ENCODE data around the gene TCF4. TPM values are rescaled to one million over a fixed set of nuclear protein-coding genes. Genes with fewer than 3 reads are reported as not detected.

The TCF4 gene
- total RNA-seq, 1 donor from 2014 or later: 199 TPM

GRCh38 chr18:55237660-55238059 is 350.3 kb downstream of the TCF4 start:
- TF ChIP-seq CTCF (IDR thresholded peaks at IDR 0.05; ENCODE audit: partially characterized antibody, unreplicated experiment): no peak
- H3K9me3 Mint-ChIP-seq (ENCODE audit: unreplicated experiment): no peaks in the 10 kb centered on the region

GRCh38 chr18:55236150-55236931 is 351.7 kb downstream of the TCF4 start:
- Mint-ChIP-seq H3K4me1 (ENCODE audit: low read depth, unreplicated experiment) (peaks cover 26% of the 10 kb centered on the region), H3K27me3 (ENCODE audit: unreplicated experiment) (peaks cover 4% of the 10 kb centered on the region), H3K4me3 (ENCODE audit: unreplicated experiment) (no peak overlapping the region), H3K9me3 (ENCODE audit: unreplicated experiment) (no peaks in the 10 kb centered on the region), H3K27ac (ENCODE audit: unreplicated experiment) (no peak overlapping the region), H3K36me3 (ENCODE audit: unreplicated experiment) (no peaks in the 10 kb centered on the region)
- no peak for DNase-seq
- TF ChIP-seq CTCF (IDR thresholded peaks at IDR 0.05; ENCODE audit: partially characterized antibody, unreplicated experiment): no peak

More at GRCh38 chr18:55237660-55238059, 350.3 kb downstream of the TCF4 start:
- Mint-ChIP-seq H3K4me1 (ENCODE audit: low read depth, unreplicated experiment) (peaks cover 30% of the 10 kb centered on the region), H3K36me3 (ENCODE audit: unreplicated experiment) (no peaks in the 10 kb centered on the region), H3K27me3 (ENCODE audit: unreplicated experiment) (peaks cover 4% of the 10 kb centered on the region), H3K4me3 (ENCODE audit: unreplicated experiment) (no peak overlapping the region), H3K27ac (ENCODE audit: unreplicated experiment) (no peak overlapping the region)
- DNase-seq: no peak

GRCh38 chr18:55235094-55235461 is 352.9 kb downstream of the TCF4 start:
- DNase-seq: no peak
- no peaks in the 10 kb centered on the region for H3K36me3 Mint-ChIP-seq (ENCODE audit: unreplicated experiment)
- peaks cover 3% of the 10 kb centered on the region for H3K9me3 Mint-ChIP-seq (ENCODE audit: unreplicated experiment)
- peaks cover 25% of the 10 kb centered on the region for H3K4me1 Mint-ChIP-seq (ENCODE audit: low read depth, unreplicated experiment)
- H3K4me3 Mint-ChIP-seq (ENCODE audit: unreplicated experiment): no peak overlapping the region
- H3K27ac Mint-ChIP-seq (ENCODE audit: unreplicated experiment): peak overlapping the region; percentile 67
- no peak for TF ChIP-seq CTCF (IDR thresholded peaks at IDR 0.05; ENCODE audit: partially characterized antibody, unreplicated experiment)
- H3K27me3 Mint-ChIP-seq (ENCODE audit: unreplicated experiment): peaks cover 4% of the 10 kb centered on the region

GRCh38 chr18:55234366-55235093 is 353.5 kb downstream of the TCF4 start:
- peak; percentile 80 for DNase-seq
- H3K36me3 Mint-ChIP-seq (ENCODE audit: unreplicated experiment): no peaks in the 10 kb centered on the region
- peaks cover 3% of the 10 kb centered on the region for H3K9me3 Mint-ChIP-seq (ENCODE audit: unreplicated experiment)
- H3K4me3 Mint-ChIP-seq (ENCODE audit: unreplicated experiment): peak overlapping the region; percentile 16
- peak; percentile 69 for TF ChIP-seq CTCF (IDR thresholded peaks at IDR 0.05; ENCODE audit: partially characterized antibody, unreplicated experiment)
- H3K27me3 Mint-ChIP-seq (ENCODE audit: unreplicated experiment): peaks cover 4% of the 10 kb centered on the region
- peaks cover 25% of the 10 kb centered on the region for H3K4me1 Mint-ChIP-seq (ENCODE audit: low read depth, unreplicated experiment)
- H3K27ac Mint-ChIP-seq (ENCODE audit: unreplicated experiment): peak overlapping the region; percentile 67

- peaks cover 4% of the 10 kb centered on the region for H3K27me3 Mint-ChIP-seq (ENCODE audit: unreplicated experiment)
- no peaks in the 10 kb centered on the region for H3K36me3 Mint-ChIP-seq (ENCODE audit: unreplicated experiment)
- TF ChIP-seq CTCF (IDR thresholded peaks at IDR 0.05; ENCODE audit: partially characterized antibody, unreplicated experiment): no peak
- DNase-seq: no peak
- no peak overlapping the region for H3K4me3 Mint-ChIP-seq (ENCODE audit: unreplicated experiment)
- peaks cover 21% of the 10 kb centered on the region for H3K4me1 Mint-ChIP-seq (ENCODE audit: low read depth, unreplicated experiment)
- H3K9me3 Mint-ChIP-seq (ENCODE audit: unreplicated experiment): peaks cover 3% of the 10 kb centered on the region
- no peak overlapping the region for H3K27ac Mint-ChIP-seq (ENCODE audit: unreplicated experiment)
These were observed 354.1 kb downstream of the TCF4 start for GRCh38 chr18:55233857-55234256.
